Kidney tubule cell (primary cell): ENCODE measurements around the gene UBD.

Source experiments
- DNase-seq: peaks from one replicate; pipeline ENCODE4 v3.0.0-alpha.2; 2018; ENCODE audit warnings: low spot score

UBD gene

GRCh38 chr6:29561091-29561490 lies 1.6 kb upstream of the UBD start:
- DNase-seq, result peak; percentile 46

- no peak for DNase-seq
Observed at GRCh38 chr6:29558439-29559079, 973 bp downstream of the UBD start.

- no peak for DNase-seq
Observed at GRCh38 chr6:29557320-29557719, 2.2 kb downstream of the UBD start.

- no peak for DNase-seq
Observed at GRCh38 chr6:29554764-29555163, 4.8 kb downstream of the UBD start.

- DNase-seq, result peak; percentile 48
Observed at GRCh38 chr6:29553268-29554057, 6.1 kb downstream of the UBD start.

- peak; percentile 66 for DNase-seq
Observed at GRCh38 chr6:29552512-29553051, 7.0 kb downstream of the UBD start.

- no peak for DNase-seq
Observed at GRCh38 chr6:29547573-29547972, 12.0 kb downstream of the UBD start.

- peak; percentile 1 for DNase-seq
Observed at GRCh38 chr6:29537714-29538403, 21.7 kb downstream of the UBD start.

GRCh38 chr6:29532320-29532951 lies 27.1 kb downstream of the UBD start:
- no peak for DNase-seq

GRCh38 chr6:29531668-29532067 lies 27.9 kb downstream of the UBD start:
- DNase-seq, result peak; percentile 53

GRCh38 chr6:29530671-29531310 lies 28.7 kb downstream of the UBD start:
- DNase-seq, result no peak

- DNase-seq, result no peak
Observed at GRCh38 chr6:29529956-29530355, 29.6 kb downstream of the UBD start.

GRCh38 chr6:29528988-29529560 lies 30.5 kb downstream of the UBD start:
- DNase-seq, result no peak

GRCh38 chr6:29528300-29528931 lies 31.1 kb downstream of the UBD start:
- DNase-seq, result no peak

- no peak for DNase-seq
Observed at GRCh38 chr6:29527564-29527963, 32.0 kb downstream of the UBD start.

- no peak for DNase-seq
Observed at GRCh38 chr6:29527126-29527525, 32.4 kb downstream of the UBD start.

- DNase-seq, result no peak
Observed at GRCh38 chr6:29525311-29525639, 34.3 kb downstream of the UBD start.

- no peak for DNase-seq
Observed at GRCh38 chr6:29524444-29525310, 34.9 kb downstream of the UBD start.

GRCh38 chr6:29524044-29524443 lies 35.5 kb downstream of the UBD start:
- DNase-seq, result no peak

GRCh38 chr6:29522227-29522626 lies 37.3 kb downstream of the UBD start:
- DNase-seq, result no peak
